ENCODE data around the gene THSD4. TPM values are rescaled to one million over a fixed set of nuclear protein-coding genes. Genes with fewer than 3 reads are reported as not detected.

Gene THSD4
- total RNA-seq, 1 experiment from 2014 or later = 65.4 TPM

DNA sequence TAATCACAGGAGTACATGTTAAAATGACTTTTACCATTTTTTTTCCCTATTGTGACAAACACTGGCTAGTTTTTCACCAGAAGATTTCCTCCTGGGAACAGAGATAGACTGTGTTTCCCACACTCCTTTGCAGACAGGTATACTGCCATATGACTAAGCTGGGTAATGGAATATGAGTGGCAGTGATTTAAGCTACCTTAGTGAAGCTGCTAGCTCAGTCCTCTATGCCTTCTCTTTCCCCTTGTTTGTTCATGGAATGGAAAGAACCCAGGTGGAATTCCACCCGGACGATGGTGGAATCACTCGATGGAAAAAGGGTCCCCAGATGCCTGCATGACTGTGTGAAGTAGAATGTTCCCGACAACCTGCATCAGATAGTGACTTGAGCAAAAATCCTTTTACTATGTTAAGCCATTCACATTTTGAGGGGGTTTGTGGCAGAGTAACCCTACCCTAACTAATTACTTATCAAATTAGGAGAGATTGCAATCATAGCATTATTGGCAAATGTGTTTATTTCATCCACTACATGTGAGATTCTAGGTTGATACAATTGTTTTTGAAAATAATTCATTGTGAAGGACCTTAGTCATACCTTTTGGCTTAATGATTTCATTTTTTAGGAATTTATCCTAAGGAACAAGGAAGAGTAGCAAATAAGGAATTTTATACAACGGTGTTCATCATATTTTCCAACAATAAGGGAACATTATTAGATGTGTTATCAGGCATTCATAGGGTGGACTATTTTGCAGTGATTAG lies 16.5 kb downstream of the THSD4 start:
- H3K36me3 ChIP-seq (ENCODE audit: control insufficient read depth, insufficient read depth, low read length) = no peaks in the 10 kb centered on the region
- ChIA-PET POLR2A (interaction anchor here (0.7 to 1.1 kb wide), 2 partner anchors 15 to 148 kb away, joined by 3 to 4 read pairs; no protein-coding TSS in a partner anchor), CTCF (no interaction called here)
- peak overlapping the region; percentile 60 for H3K27ac ChIP-seq (ENCODE audit: low read length)
- TF ChIP-seq, protein P1, sequence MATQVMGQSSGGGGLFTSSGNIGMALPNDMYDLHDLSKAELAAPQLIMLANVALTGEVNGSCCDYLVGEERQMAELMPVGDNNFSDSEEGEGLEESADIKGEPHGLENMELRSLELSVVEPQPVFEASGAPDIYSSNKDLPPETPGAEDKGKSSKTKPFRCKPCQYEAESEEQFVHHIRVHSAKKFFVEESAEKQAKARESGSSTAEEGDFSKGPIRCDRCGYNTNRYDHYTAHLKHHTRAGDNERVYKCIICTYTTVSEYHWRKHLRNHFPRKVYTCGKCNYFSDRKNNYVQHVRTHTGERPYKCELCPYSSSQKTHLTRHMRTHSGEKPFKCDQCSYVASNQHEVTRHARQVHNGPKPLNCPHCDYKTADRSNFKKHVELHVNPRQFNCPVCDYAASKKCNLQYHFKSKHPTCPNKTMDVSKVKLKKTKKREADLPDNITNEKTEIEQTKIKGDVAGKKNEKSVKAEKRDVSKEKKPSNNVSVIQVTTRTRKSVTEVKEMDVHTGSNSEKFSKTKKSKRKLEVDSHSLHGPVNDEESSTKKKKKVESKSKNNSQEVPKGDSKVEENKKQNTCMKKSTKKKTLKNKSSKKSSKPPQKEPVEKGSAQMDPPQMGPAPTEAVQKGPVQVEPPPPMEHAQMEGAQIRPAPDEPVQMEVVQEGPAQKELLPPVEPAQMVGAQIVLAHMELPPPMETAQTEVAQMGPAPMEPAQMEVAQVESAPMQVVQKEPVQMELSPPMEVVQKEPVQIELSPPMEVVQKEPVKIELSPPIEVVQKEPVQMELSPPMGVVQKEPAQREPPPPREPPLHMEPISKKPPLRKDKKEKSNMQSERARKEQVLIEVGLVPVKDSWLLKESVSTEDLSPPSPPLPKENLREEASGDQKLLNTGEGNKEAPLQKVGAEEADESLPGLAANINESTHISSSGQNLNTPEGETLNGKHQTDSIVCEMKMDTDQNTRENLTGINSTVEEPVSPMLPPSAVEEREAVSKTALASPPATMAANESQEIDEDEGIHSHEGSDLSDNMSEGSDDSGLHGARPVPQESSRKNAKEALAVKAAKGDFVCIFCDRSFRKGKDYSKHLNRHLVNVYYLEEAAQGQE (IDR thresholded peaks at IDR 0.05; ENCODE audit: insufficient read depth in 1 of 2, low read depth in 2 of 2, low read length in 1 of 2) = no peak
- in situ Hi-C loops (cut with HindIII; ENCODE audit: low pct_unique_long_range_greater_than_20kb, low sequenced_read_pairs) = no loop called here
- no peak overlapping the region for H3K4me3 ChIP-seq (ENCODE audit: low read depth in 2 of 2, low read length in 2 of 2)
- intact Hi-C loops (cut with micrococcal nuclease; ENCODE audit: unreplicated experiment) = no loop called here
- H3K9me3 ChIP-seq (ENCODE audit: control insufficient read depth, insufficient read depth, low read depth, low read length) = no peaks in the 10 kb centered on the region
- no TSS peak for BruUV-seq (replicated peaks)
- H3K4me1 ChIP-seq (ENCODE audit: control insufficient read depth, insufficient read depth, low read length) = peaks cover 52% of the 10 kb centered on the region
- H3K27me3 ChIP-seq (ENCODE audit: control insufficient read depth, insufficient read depth, low read length) = no peaks in the 10 kb centered on the region
- ATAC-seq (no peak), DNase-seq (ENCODE audit: low read depth, low spot score) (no peak)

DNA sequence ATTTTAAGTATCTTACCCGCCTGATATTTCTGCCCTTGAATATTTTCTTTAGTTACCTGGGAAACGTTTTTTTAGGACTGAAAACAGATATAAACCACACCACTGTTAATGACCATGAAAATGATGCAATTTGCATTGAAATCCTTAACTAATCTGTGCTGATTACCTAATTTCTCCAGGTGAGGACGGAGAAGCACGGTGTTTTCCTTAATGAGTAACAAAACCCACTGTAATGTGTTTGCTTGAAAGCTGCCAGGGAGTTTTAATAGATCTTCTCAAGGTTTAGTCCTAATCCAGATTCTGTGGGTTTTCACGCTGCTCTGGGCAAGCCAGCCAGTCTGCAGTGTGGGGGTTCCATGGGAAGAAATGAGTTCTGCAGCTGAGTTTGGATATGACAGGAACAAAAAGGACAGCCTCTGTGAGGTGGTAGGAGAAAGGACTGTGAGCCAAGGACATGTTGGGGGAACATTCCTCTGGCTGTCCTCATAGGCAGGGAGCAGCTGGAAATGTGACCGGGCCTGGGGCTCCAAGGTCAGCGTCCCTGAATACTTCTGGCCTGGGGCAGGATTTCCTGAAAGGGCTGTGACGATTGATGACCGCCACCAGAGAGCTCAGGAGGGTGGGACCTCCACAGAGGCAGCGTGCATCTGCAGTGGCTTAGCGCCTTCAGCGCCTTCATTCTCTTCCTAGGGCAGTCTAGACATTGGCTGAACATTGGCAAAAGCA lies 18.6 kb downstream of the THSD4 start:
- no TSS peak for BruUV-seq (replicated peaks)
- intact Hi-C loops (cut with micrococcal nuclease; ENCODE audit: unreplicated experiment) = no loop called here
- ChIA-PET POLR2A (no interaction called here), CTCF (no interaction called here)
- Histone ChIP-seq H3K27ac (ENCODE audit: low read length) (no peak overlapping the region; the same call in 1 of the 2 replicates), H3K4me3 (ENCODE audit: low read depth in 2 of 2, low read length in 2 of 2) (no peak overlapping the region), H3K27me3 (ENCODE audit: control insufficient read depth, insufficient read depth, low read length) (no peaks in the 10 kb centered on the region), H3K9me3 (ENCODE audit: control insufficient read depth, insufficient read depth, low read depth, low read length) (no peaks in the 10 kb centered on the region), H3K4me1 (ENCODE audit: control insufficient read depth, insufficient read depth, low read length) (peaks cover 55% of the 10 kb centered on the region), H3K36me3 (ENCODE audit: control insufficient read depth, insufficient read depth, low read length) (no peaks in the 10 kb centered on the region)
- DNase-seq (ENCODE audit: low read depth, low spot score) (no peak), ATAC-seq (no peak)
- TF ChIP-seq, protein P2, sequence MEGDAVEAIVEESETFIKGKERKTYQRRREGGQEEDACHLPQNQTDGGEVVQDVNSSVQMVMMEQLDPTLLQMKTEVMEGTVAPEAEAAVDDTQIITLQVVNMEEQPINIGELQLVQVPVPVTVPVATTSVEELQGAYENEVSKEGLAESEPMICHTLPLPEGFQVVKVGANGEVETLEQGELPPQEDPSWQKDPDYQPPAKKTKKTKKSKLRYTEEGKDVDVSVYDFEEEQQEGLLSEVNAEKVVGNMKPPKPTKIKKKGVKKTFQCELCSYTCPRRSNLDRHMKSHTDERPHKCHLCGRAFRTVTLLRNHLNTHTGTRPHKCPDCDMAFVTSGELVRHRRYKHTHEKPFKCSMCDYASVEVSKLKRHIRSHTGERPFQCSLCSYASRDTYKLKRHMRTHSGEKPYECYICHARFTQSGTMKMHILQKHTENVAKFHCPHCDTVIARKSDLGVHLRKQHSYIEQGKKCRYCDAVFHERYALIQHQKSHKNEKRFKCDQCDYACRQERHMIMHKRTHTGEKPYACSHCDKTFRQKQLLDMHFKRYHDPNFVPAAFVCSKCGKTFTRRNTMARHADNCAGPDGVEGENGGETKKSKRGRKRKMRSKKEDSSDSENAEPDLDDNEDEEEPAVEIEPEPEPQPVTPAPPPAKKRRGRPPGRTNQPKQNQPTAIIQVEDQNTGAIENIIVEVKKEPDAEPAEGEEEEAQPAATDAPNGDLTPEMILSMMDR (IDR thresholded peaks at IDR 0.05) = no peak
- no peak for TF ChIP-seq SIN3A (IDR thresholded peaks at IDR 0.05; ENCODE audit: borderline replicate concordance, insufficient read depth, low read depth, low read length)
- TF ChIP-seq, protein P1 (IDR thresholded peaks at IDR 0.05; ENCODE audit: insufficient read depth in 1 of 2, low read depth in 2 of 2, low read length in 1 of 2) = no peak
- TF ChIP-seq POLR2AphosphoS5 (IDR thresholded peaks at IDR 0.05; ENCODE audit: low read depth, low read length) = no peak
- TF ChIP-seq TCF7L2 (IDR thresholded peaks at IDR 0.05; ENCODE audit: low read depth, low read length) = no peak
- in situ Hi-C loops (cut with HindIII; ENCODE audit: low pct_unique_long_range_greater_than_20kb, low sequenced_read_pairs) = no loop called here
